ENCODE measurements around the gene MDM4. TPM values are rescaled to one million over a fixed set of nuclear protein-coding genes. Genes with fewer than 3 reads are reported as not detected.
"Not testable (repeated sequence)": the region's sequence is repeated elsewhere in the genome, so short reads cannot be mapped to it uniquely, and the experiment has no call there.

Gene MDM4
- total and polyA plus RNA-seq, 7 experiments from 2014 or later = 19.1 to 278 (median 232) TPM

GRCh38 chr1:204486513-204487255 lies 29.5 kb upstream of the MDM4 start:
- H3K4me3 ChIP-seq (ENCODE audit: low read length); POLR2A ChIA-PET; intact Hi-C loops (cut with micrococcal nuclease); DNase-seq; H3K27me3 Mint-ChIP-seq; H3K27ac Mint-ChIP-seq; H3K27ac ChIP-seq (ENCODE audit: low read depth, low read length); H3K9me3 ChIP-seq (ENCODE audit: control insufficient read depth in 2 of 3, low read length in 3 of 3); H3K4me1 ChIP-seq (ENCODE audit: control insufficient read depth in 2 of 2, insufficient read depth in 2 of 2, low read length in 2 of 2); H3K4me3 Mint-ChIP-seq; H3K9me3 Mint-ChIP-seq; H3K27me3 ChIP-seq (ENCODE audit: control insufficient read depth in 2 of 2, insufficient read depth in 2 of 2, low read length in 2 of 2); H3K36me3 ChIP-seq (ENCODE audit: control insufficient read depth in 2 of 3, insufficient read depth in 3 of 3, low read length in 3 of 3); ATAC-seq: not testable (repeated sequence)
- Mint-ChIP-seq H3K36me3 (peaks cover 3 to 43% (median 19%) of the 10 kb centered on the region in 5 donors), H3K4me1 (peaks cover 30 to 60% (median 53%) of the 10 kb centered on the region in 7 donors)
- CTCF ChIA-PET = interaction anchor here (1.2 to 2.9 kb wide), 2 partner anchors 15 to 40 kb away, joined by 3 to 10 read pairs; no protein-coding TSS in a partner anchor

- intact Hi-C loops (cut with micrococcal nuclease) = no loop called here
- H3K4me1 Mint-ChIP-seq = peaks cover 35 to 62% (median 59%) of the 10 kb centered on the region in 7 donors
- H3K36me3 Mint-ChIP-seq = peaks cover 3 to 43% (median 19%) of the 10 kb centered on the region in 5 donors
Observed at GRCh38 chr1:204487256-204487615, 29.0 kb upstream of the MDM4 start.

GRCh38 chr1:204491655-204492054 lies 24.6 kb upstream of the MDM4 start:
- POLR2A ChIA-PET = interaction anchor here (0.6 to 3.7 kb wide), 7 partner anchors 14 to 113 kb away, joined by 3 to 12 read pairs (median 4); no protein-coding TSS in a partner anchor
- H3K9me3 Mint-ChIP-seq = no peaks in the 10 kb centered on the region
- H3K4me3 Mint-ChIP-seq = peak overlapping the region; percentile 4 to 98 (median 95)
- H3K27ac Mint-ChIP-seq = peak overlapping the region in 7 of 9 donors; percentile 58 to 97 (median 83)
- peaks cover 23 to 32% of the 10 kb centered on the region in 2 donors for H3K4me1 ChIP-seq (ENCODE audit: control insufficient read depth in 2 of 2, insufficient read depth in 2 of 2, low read length in 2 of 2)
- no peaks in the 10 kb centered on the region for H3K27me3 ChIP-seq (ENCODE audit: control insufficient read depth in 2 of 2, insufficient read depth in 2 of 2, low read length in 2 of 2)
- ATAC-seq (no peak), DNase-seq (no peak)
- H3K36me3 ChIP-seq (ENCODE audit: control insufficient read depth in 2 of 3, insufficient read depth in 3 of 3, low read length in 3 of 3) = peaks cover 0 to 13% (median 0%) of the 10 kb centered on the region in 3 experiments
- peaks cover 3 to 28% (median 17%) of the 10 kb centered on the region in 5 donors for H3K36me3 Mint-ChIP-seq
- peaks cover 46 to 76% (median 68%) of the 10 kb centered on the region in 7 donors for H3K4me1 Mint-ChIP-seq
- CTCF ChIA-PET = interaction anchor here (0.6 to 17.9 kb wide), 5 partner anchors 11 to 60 kb away, joined by 3 to 434 read pairs (median 8); no protein-coding TSS in a partner anchor
- H3K27ac ChIP-seq (ENCODE audit: low read depth, low read length) = no peak overlapping the region
- H3K27me3 Mint-ChIP-seq = peaks cover 0 to 2% (median 0%) of the 10 kb centered on the region in 5 donors
- intact Hi-C loops (cut with micrococcal nuclease) = no loop called here
- no peaks in the 10 kb centered on the region for H3K9me3 ChIP-seq (ENCODE audit: control insufficient read depth in 2 of 3, low read length in 3 of 3)
- no peak overlapping the region for H3K4me3 ChIP-seq (ENCODE audit: low read length)

More at GRCh38 chr1:204487256-204487615, 29.0 kb upstream of the MDM4 start:
- H3K4me1 ChIP-seq (ENCODE audit: control insufficient read depth in 2 of 2, insufficient read depth in 2 of 2, low read length in 2 of 2) = peaks cover 6 to 10% of the 10 kb centered on the region in 2 donors
- ChIA-PET POLR2A (no interaction called here), CTCF (interaction anchor here (1.3 kb wide), 1 partner anchor 16 kb away, joined by 4 read pairs; no protein-coding TSS in a partner anchor)
- H3K27ac ChIP-seq (ENCODE audit: low read depth, low read length) = no peak overlapping the region
- H3K27me3 ChIP-seq (ENCODE audit: control insufficient read depth in 2 of 2, insufficient read depth in 2 of 2, low read length in 2 of 2) = no peaks in the 10 kb centered on the region
- DNase-seq (no peak), ATAC-seq (no peak)
- no peaks in the 10 kb centered on the region for H3K27me3 Mint-ChIP-seq
- H3K9me3 ChIP-seq (ENCODE audit: control insufficient read depth in 2 of 3, low read length in 3 of 3) = no peaks in the 10 kb centered on the region
- H3K4me3 ChIP-seq (ENCODE audit: low read length) = no peak overlapping the region
- H3K4me3 Mint-ChIP-seq = no peak overlapping the region
- no peak overlapping the region for H3K27ac Mint-ChIP-seq
- peaks cover 0 to 6% (median 0%) of the 10 kb centered on the region in 3 experiments for H3K36me3 ChIP-seq (ENCODE audit: control insufficient read depth in 2 of 3, insufficient read depth in 3 of 3, low read length in 3 of 3)
- no peaks in the 10 kb centered on the region for H3K9me3 Mint-ChIP-seq

GRCh38 chr1:204493145-204493983 lies 22.8 kb upstream of the MDM4 start:
- peak overlapping the region; percentile 87 for H3K27ac ChIP-seq (ENCODE audit: low read depth, low read length)
- Mint-ChIP-seq H3K4me3 (peak overlapping the region; percentile 89 to 98 (median 95)), H3K27me3 (peaks cover 0 to 2% (median 0%) of the 10 kb centered on the region in 5 donors), H3K9me3 (no peaks in the 10 kb centered on the region), H3K4me1 (peaks cover 43 to 86% (median 72%) of the 10 kb centered on the region in 7 donors), H3K27ac (peak overlapping the region; percentile 83 to 97 (median 90)), H3K36me3 (peaks cover 3 to 18% (median 13%) of the 10 kb centered on the region in 5 donors)
- POLR2A ChIA-PET = interaction anchor here (0.6 to 3.7 kb wide), 23 partner anchors 10 to 628 kb away, joined by 3 to 35 read pairs (median 5); partner anchors contain the start of genes MDM4 and RBBP5
- no peaks in the 10 kb centered on the region for H3K9me3 ChIP-seq (ENCODE audit: control insufficient read depth in 2 of 3, low read length in 3 of 3)
- CTCF ChIA-PET = interaction anchor here (0.5 to 17.9 kb wide), 14 partner anchors 8 to 732 kb away, joined by 3 to 434 read pairs (median 4); partner anchors contain the start of gene MDM4
- intact Hi-C loops (cut with micrococcal nuclease) = no loop called here
- ATAC-seq (peak; percentile 0), DNase-seq (peak in 1 of 9 donors; percentile 38)
- H3K27me3 ChIP-seq (ENCODE audit: control insufficient read depth in 2 of 2, insufficient read depth in 2 of 2, low read length in 2 of 2) = no peaks in the 10 kb centered on the region
- peak overlapping the region; percentile 84 for H3K4me3 ChIP-seq (ENCODE audit: low read length)
- peaks cover 23 to 32% of the 10 kb centered on the region in 2 donors for H3K4me1 ChIP-seq (ENCODE audit: control insufficient read depth in 2 of 2, insufficient read depth in 2 of 2, low read length in 2 of 2)
- H3K36me3 ChIP-seq (ENCODE audit: control insufficient read depth in 2 of 3, insufficient read depth in 3 of 3, low read length in 3 of 3) = peaks cover 0 to 13% (median 0%) of the 10 kb centered on the region in 3 experiments

- H3K9me3 Mint-ChIP-seq = no peaks in the 10 kb centered on the region
- peaks cover 0 to 13% (median 0%) of the 10 kb centered on the region in 3 experiments for H3K36me3 ChIP-seq (ENCODE audit: control insufficient read depth in 2 of 3, insufficient read depth in 3 of 3, low read length in 3 of 3)
- peak overlapping the region; percentile 83 to 97 (median 90) for H3K27ac Mint-ChIP-seq
- H3K4me1 ChIP-seq (ENCODE audit: control insufficient read depth in 2 of 2, insufficient read depth in 2 of 2, low read length in 2 of 2) = peaks cover 23 to 32% of the 10 kb centered on the region in 2 donors
- peak overlapping the region; percentile 89 to 98 (median 95) for H3K4me3 Mint-ChIP-seq
- ChIA-PET POLR2A (interaction anchor here (0.7 to 3.7 kb wide), 20 partner anchors 9 to 628 kb away, joined by 3 to 35 read pairs (median 5); partner anchors contain the start of genes MDM4 and RBBP5), CTCF (interaction anchor here (0.6 to 17.9 kb wide), 10 partner anchors 7 to 130 kb away, joined by 3 to 434 read pairs (median 4); partner anchors contain the start of gene MDM4)
- DNase-seq (peak in 7 of 9 donors; percentile 57 to 69 (median 65)), ATAC-seq (peak; percentile 53)
- H3K4me3 ChIP-seq (ENCODE audit: low read length) = peak overlapping the region; percentile 84
- H3K27me3 Mint-ChIP-seq = peaks cover 0 to 2% (median 0%) of the 10 kb centered on the region in 5 donors
- intact Hi-C loops (cut with micrococcal nuclease) = loop anchor here (1.0 to 2.0 kb wide), 8 partner anchors 9 to 331 kb away; partner anchors contain the start of genes PPP1R15B (in 2 of the 2) and MDM4 (in 1 of the 2)
- H3K9me3 ChIP-seq (ENCODE audit: control insufficient read depth in 2 of 3, low read length in 3 of 3) = no peaks in the 10 kb centered on the region
- H3K4me1 Mint-ChIP-seq = peaks cover 39 to 86% (median 72%) of the 10 kb centered on the region in 7 donors
- peak overlapping the region; percentile 87 for H3K27ac ChIP-seq (ENCODE audit: low read depth, low read length)
- peaks cover 3 to 14% (median 10%) of the 10 kb centered on the region in 5 donors for H3K36me3 Mint-ChIP-seq
- no peaks in the 10 kb centered on the region for H3K27me3 ChIP-seq (ENCODE audit: control insufficient read depth in 2 of 2, insufficient read depth in 2 of 2, low read length in 2 of 2)
Observed at GRCh38 chr1:204493984-204494280, 22.3 kb upstream of the MDM4 start.

Measured in naive thymus-derived CD4-positive, alpha-beta T cell (primary cell).